ENCODE measurements around the gene SH2D3A. TPM values are rescaled to one million over a fixed set of nuclear protein-coding genes. Genes with fewer than 3 reads are reported as not detected.
"Not testable (repeated sequence)": the region's sequence is repeated elsewhere in the genome, so short reads cannot be mapped to it uniquely, and the experiment has no call there.

The SH2D3A gene
- total RNA-seq, 1 experiment from 2014 or later = 30.3 TPM

- Mint-ChIP-seq H3K27me3 (ENCODE audit: low read depth) (no peaks in the 10 kb centered on the region; the same call in 1 of the 2 replicates), H3K4me3 (no peak overlapping the region), H3K36me3 (peaks cover 6% of the 10 kb centered on the region; the same call in 1 of the 2 replicates), H3K9me3 (peaks cover 24% of the 10 kb centered on the region), H3K4me1 (0 out of 2 replicates have a peak, but pooled peaks cover 2% of the 10 kb centered on the region), H3K27ac (no peak overlapping the region)
- no peak for ATAC-seq
- TF ChIP-seq CTCF (IDR thresholded peaks at IDR 0.05) (no peak), OVOL2 (CRISPR knock-in tag; IDR thresholded peaks at IDR 0.05; ENCODE audit: borderline replicate concordance) (no peak), JUN (CRISPR knock-in tag; IDR thresholded peaks at IDR 0.05) (no peak), ZMAT4 (CRISPR knock-in tag; IDR thresholded peaks at IDR 0.05) (no peak), ZBTB21 (CRISPR knock-in tag; IDR thresholded peaks at IDR 0.05; ENCODE audit: borderline replicate concordance) (no peak), MXD4 (CRISPR knock-in tag; IDR thresholded peaks at IDR 0.05; ENCODE audit: borderline replicate concordance) (no peak), CREM (CRISPR knock-in tag; IDR thresholded peaks at IDR 0.05) (no peak)
- TF ChIP-seq, protein P1, sequence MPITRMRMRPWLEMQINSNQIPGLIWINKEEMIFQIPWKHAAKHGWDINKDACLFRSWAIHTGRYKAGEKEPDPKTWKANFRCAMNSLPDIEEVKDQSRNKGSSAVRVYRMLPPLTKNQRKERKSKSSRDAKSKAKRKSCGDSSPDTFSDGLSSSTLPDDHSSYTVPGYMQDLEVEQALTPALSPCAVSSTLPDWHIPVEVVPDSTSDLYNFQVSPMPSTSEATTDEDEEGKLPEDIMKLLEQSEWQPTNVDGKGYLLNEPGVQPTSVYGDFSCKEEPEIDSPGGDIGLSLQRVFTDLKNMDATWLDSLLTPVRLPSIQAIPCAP (CRISPR knock-in tag; IDR thresholded peaks at IDR 0.05) = no peak
- CTCF ChIA-PET = no interaction called here
- POLR2A ChIA-PET = no interaction called here
- DNase-seq (ENCODE audit: low spot score) = no peak
These were observed 11.2 kb upstream of the SH2D3A start for GRCh38 chr19:6778386-6778785.

DNA sequence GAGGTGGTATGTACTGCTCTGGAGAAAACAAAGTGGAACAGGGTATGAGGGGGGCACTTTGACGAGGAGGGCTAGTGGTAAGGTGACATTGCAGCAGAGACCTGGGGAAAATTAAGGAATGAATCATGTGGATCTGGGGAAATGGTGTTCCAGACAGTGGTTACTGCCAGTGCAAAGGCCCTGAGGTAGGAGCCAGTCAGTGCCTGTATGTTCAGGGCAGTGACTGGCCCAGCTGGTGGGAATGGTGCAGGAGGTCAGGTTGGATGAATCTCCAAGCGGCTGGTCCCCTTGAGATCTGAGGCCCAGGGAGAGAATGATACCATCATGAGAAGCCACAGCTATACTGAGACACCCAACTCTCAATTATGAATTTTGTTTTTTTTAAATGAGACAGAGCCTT lies 10.2 kb upstream of the SH2D3A start:
- no peak for TF ChIP-seq ETV6 (CRISPR knock-in tag; IDR thresholded peaks at IDR 0.05)
- H3K9me3 Mint-ChIP-seq = peaks cover 24% of the 10 kb centered on the region
- ChIA-PET POLR2A (no interaction called here), CTCF (no interaction called here)
- peaks cover 4% of the 10 kb centered on the region; the same call in 1 of the 2 replicates for H3K4me1 Mint-ChIP-seq
- H3K4me3 Mint-ChIP-seq = no peak overlapping the region
- no peak for DNase-seq (ENCODE audit: low spot score)
- no peak for ATAC-seq
- H3K36me3 Mint-ChIP-seq = peaks cover 6% of the 10 kb centered on the region; the same call in 1 of the 2 replicates
- no peak overlapping the region for H3K27ac Mint-ChIP-seq
- H3K27me3 Mint-ChIP-seq (ENCODE audit: low read depth) = no peaks in the 10 kb centered on the region; the same call in 1 of the 2 replicates

- Mint-ChIP-seq H3K9me3 (peaks cover 24% of the 10 kb centered on the region), H3K4me1 (peaks cover 6% of the 10 kb centered on the region; the same call in 1 of the 2 replicates), H3K27ac (no peak overlapping the region), H3K36me3 (peaks cover 6% of the 10 kb centered on the region; the same call in 1 of the 2 replicates), H3K4me3 (no peak overlapping the region), H3K27me3 (ENCODE audit: low read depth) (no peaks in the 10 kb centered on the region; the same call in 1 of the 2 replicates)
- DNase-seq (ENCODE audit: low spot score) (no peak), ATAC-seq (no peak)
- TF ChIP-seq RORB (CRISPR knock-in tag; IDR thresholded peaks at IDR 0.05) = no peak
- ChIA-PET CTCF (no interaction called here), POLR2A (no interaction called here)
These were observed 9.8 kb upstream of the SH2D3A start for GRCh38 chr19:6776999-6777398.

DNA sequence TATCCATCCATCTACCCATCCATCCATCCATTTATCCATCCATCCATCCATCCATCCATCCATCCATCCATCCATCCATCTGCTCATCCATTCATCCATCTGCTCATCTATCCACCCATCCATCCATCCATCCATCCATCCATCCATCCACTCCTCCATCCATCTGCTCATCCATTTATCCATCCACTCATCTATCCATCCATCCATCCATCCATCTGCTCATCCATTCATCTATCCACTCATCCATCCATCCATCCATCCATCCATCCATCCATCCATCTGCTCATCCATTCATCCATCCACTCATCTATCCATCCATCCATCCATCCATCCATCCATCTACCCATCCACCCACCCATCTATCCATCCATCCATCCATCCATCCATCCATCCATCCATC lies 8.8 kb upstream of the SH2D3A start:
- DNase-seq (ENCODE audit: low spot score); H3K4me1 Mint-ChIP-seq; H3K36me3 Mint-ChIP-seq; CTCF ChIA-PET; H3K27ac Mint-ChIP-seq; ATAC-seq; H3K4me3 Mint-ChIP-seq; POLR2A ChIA-PET; H3K27me3 Mint-ChIP-seq (ENCODE audit: low read depth): not testable (repeated sequence)
- peaks cover 21% of the 10 kb centered on the region for H3K9me3 Mint-ChIP-seq

DNA sequence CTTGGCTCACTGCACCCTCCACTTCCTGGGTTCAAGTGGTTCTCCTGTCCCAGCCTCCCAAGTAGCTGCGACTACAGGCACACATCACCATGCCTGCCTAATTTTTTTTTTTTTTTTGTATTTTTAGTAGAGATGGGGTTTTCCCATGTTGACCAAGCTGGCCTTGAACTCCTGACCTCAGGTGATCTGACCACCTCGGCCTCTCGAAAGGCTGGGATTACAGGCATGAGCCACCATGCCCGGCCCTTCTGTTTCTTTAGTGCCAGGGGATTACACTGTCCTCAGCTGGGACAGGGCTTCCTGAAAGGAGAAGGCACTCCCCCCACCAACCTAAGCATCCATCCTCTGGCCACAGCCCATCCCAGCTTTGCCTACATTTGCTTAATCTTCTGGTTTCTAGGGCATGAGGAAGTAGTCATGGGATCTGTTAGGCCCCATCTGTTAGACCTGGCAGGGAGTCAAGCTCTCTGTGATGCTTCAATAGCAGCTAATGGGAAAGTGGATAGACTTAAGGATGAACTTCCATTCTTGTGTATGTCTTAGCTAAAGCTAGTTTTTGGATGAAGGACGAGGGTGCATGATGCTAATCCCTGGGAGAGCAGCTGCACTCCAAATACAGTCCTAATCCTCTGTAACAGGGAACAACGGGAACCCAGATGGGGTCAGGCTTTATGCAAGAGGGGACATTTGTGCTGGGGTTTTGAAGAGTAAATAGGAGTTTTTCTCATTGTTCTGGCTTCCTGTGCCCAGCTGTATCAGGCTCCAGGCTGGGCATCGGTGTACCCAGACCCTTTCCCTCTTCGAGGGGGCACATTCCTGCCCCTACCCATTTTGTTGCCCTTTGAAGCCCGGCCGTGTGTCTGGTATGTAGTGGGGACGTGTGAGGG lies 7.8 kb upstream of the SH2D3A start:
- ChIA-PET CTCF (interaction anchor here (1.3 kb wide), 1 partner anchor 42 kb away, joined by 4 read pairs; no protein-coding TSS in a partner anchor), POLR2A (interaction anchor here (0.6 kb wide), 1 partner anchor 295 kb away, joined by 4 read pairs; no protein-coding TSS in a partner anchor)
- no peak overlapping the region for H3K27ac Mint-ChIP-seq
- H3K4me1 Mint-ChIP-seq = peaks cover 6% of the 10 kb centered on the region; the same call in 1 of the 2 replicates
- DNase-seq (ENCODE audit: low spot score) (no peak), ATAC-seq (no peak)
- no peak overlapping the region for H3K4me3 Mint-ChIP-seq
- H3K27me3 Mint-ChIP-seq (ENCODE audit: low read depth) = no peaks in the 10 kb centered on the region
- H3K36me3 Mint-ChIP-seq = peaks cover 6% of the 10 kb centered on the region; the same call in 1 of the 2 replicates
- H3K9me3 Mint-ChIP-seq = peaks cover 21% of the 10 kb centered on the region
- TF ChIP-seq ZNF121 (CRISPR knock-in tag; IDR thresholded peaks at IDR 0.05) = no peak
- no peak for TF ChIP-seq SOX15 (CRISPR knock-in tag; IDR thresholded peaks at IDR 0.05)
- TF ChIP-seq, protein P2, sequence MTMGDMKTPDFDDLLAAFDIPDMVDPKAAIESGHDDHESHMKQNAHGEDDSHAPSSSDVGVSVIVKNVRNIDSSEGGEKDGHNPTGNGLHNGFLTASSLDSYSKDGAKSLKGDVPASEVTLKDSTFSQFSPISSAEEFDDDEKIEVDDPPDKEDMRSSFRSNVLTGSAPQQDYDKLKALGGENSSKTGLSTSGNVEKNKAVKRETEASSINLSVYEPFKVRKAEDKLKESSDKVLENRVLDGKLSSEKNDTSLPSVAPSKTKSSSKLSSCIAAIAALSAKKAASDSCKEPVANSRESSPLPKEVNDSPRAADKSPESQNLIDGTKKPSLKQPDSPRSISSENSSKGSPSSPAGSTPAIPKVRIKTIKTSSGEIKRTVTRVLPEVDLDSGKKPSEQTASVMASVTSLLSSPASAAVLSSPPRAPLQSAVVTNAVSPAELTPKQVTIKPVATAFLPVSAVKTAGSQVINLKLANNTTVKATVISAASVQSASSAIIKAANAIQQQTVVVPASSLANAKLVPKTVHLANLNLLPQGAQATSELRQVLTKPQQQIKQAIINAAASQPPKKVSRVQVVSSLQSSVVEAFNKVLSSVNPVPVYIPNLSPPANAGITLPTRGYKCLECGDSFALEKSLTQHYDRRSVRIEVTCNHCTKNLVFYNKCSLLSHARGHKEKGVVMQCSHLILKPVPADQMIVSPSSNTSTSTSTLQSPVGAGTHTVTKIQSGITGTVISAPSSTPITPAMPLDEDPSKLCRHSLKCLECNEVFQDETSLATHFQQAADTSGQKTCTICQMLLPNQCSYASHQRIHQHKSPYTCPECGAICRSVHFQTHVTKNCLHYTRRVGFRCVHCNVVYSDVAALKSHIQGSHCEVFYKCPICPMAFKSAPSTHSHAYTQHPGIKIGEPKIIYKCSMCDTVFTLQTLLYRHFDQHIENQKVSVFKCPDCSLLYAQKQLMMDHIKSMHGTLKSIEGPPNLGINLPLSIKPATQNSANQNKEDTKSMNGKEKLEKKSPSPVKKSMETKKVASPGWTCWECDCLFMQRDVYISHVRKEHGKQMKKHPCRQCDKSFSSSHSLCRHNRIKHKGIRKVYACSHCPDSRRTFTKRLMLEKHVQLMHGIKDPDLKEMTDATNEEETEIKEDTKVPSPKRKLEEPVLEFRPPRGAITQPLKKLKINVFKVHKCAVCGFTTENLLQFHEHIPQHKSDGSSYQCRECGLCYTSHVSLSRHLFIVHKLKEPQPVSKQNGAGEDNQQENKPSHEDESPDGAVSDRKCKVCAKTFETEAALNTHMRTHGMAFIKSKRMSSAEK (CRISPR knock-in tag; IDR thresholded peaks at IDR 0.05; ENCODE audit: borderline replicate concordance) = no peak
